Measurements from ENCODE around the gene PGM1. TPM values are rescaled to one million over a fixed set of nuclear protein-coding genes. Genes with fewer than 3 reads are reported as not detected.

Gene PGM1
- total and polyA plus RNA-seq, 2 of the 4 experiments (the other 2 are of a cell fraction): 42.6 to 94.5 TPM

GRCh38 chr1:63674238-63674864 is 81.1 kb downstream of the PGM1 start (continued):
- TF ChIP-seq MXI1 (IDR thresholded peaks at IDR 0.05; ENCODE audit: borderline replicate concordance, low read depth, low read length): no peak

- ChIA-PET POLR2A (ENCODE audit: unreplicated experiment) (interaction anchor here (1.2 kb wide), 1 partner anchor 572 kb away, joined by 5 read pairs; no protein-coding TSS in a partner anchor), CTCF (interaction anchor here (0.6 to 2.7 kb wide), 19 partner anchors 8 to 573 kb away, joined by 3 to 16 read pairs (median 4); partner anchors contain the start of gene ROR1)
- peaks cover 4% of the 10 kb centered on the region; the same call in 1 of the 2 replicates for H3K9me3 ChIP-seq (ENCODE audit: control insufficient read depth, insufficient read depth, low read length)
- H3K4me2 ChIP-seq (ENCODE audit: low read depth, low read length): no peak overlapping the region
- H4K8ac ChIP-seq (ENCODE audit: low read depth in 2 of 2, low read length in 2 of 2): peak overlapping the region in 1 of 2 experiments; percentile 54; a peak in 1 of 4 replicates
- dilution Hi-C loops (cut with HindIII; ENCODE audit: low sequenced_read_pairs, unreplicated experiment) (no loop called here), intact Hi-C loops (cut with micrococcal nuclease) (loop anchor here (1.0 to 5.0 kb wide), 4 partner anchors 99 to 571 kb away; partner anchors contain the start of gene ROR1), in situ Hi-C loops (cut with MboI; ENCODE audit: low sequenced_read_pairs) (loop anchor here (5.0 to 10.0 kb wide), 3 partner anchors 240 to 567 kb away; no protein-coding TSS in a partner anchor)
- no peak overlapping the region for H4K5ac ChIP-seq (ENCODE audit: low read depth, low read length)
- no peak overlapping the region for H2BK5ac ChIP-seq (ENCODE audit: low read depth, low read length, poor library complexity, severe bottlenecking)
- no peak overlapping the region for H3K27ac ChIP-seq (ENCODE audit: insufficient read depth, low read length)
- no peak overlapping the region for H3K9ac ChIP-seq (ENCODE audit: low read depth, low read length)
- H3K14ac ChIP-seq (replicated peaks; ENCODE audit: low read depth, low read length): no peak overlapping the region
- no peaks in the 10 kb centered on the region for H3K27me3 ChIP-seq (ENCODE audit: control insufficient read depth, insufficient read depth, low read length)
- H3K79me1 ChIP-seq (ENCODE audit: low read depth in 1 of 2, low read length in 2 of 2): no peaks in the 10 kb centered on the region
- H3K4me1 ChIP-seq (ENCODE audit: control insufficient read depth, insufficient read depth, low read length): no peaks in the 10 kb centered on the region
- no peak overlapping the region for H3K23ac ChIP-seq (ENCODE audit: low read depth, low read length)
- H4K20me1 ChIP-seq (ENCODE audit: insufficient read depth, low read length): no peaks in the 10 kb centered on the region
- ATAC-seq (ENCODE audit: low read depth) (no peak), DNase-seq (no peak)
- H4K91ac ChIP-seq (ENCODE audit: insufficient read depth, low read depth, low read length): peak overlapping the region; percentile 53; the same call in 1 of the 2 replicates
- H3K9me1 ChIP-seq (ENCODE audit: insufficient read depth, low read length): 0 out of 2 replicates have a peak, but pooled peaks cover 3% of the 10 kb centered on the region
- H3K18ac ChIP-seq (ENCODE audit: low read depth, low read length): no peak overlapping the region; the same call in 1 of the 2 replicates
- 100% methylated on average over 1 of the region's 6 CpGs; no CpG with 5 or more reads in 1 of the 2 experiments for WGBS, 2 experiments (ENCODE audit: extremely low coverage in 2 of 2, insufficient read length in 1 of 2)
- H2BK15ac ChIP-seq (ENCODE audit: low read depth, low read length): no peak overlapping the region
- no peak overlapping the region; the same call in 1 of the 2 replicates for H3K4ac ChIP-seq (ENCODE audit: low read depth, low read length)
- H2BK20ac ChIP-seq (ENCODE audit: low read depth, low read length): no peak overlapping the region
- H2AK9ac ChIP-seq (replicated peaks; ENCODE audit: low read depth, low read length, poor library complexity): no peak overlapping the region
- H2AK5ac ChIP-seq (ENCODE audit: low read depth, low read length): peak overlapping the region; percentile 21; the same call in 1 of the 2 replicates
- peak overlapping the region; percentile 35; the same call in 1 of the 2 replicates for H2BK120ac ChIP-seq (ENCODE audit: low read depth, low read length)
- H2AFZ ChIP-seq (replicated peaks; ENCODE audit: low read length, poor library complexity): peak overlapping the region; percentile 84
- H3K36me3 ChIP-seq (ENCODE audit: control insufficient read depth, insufficient read depth, low read length): no peaks in the 10 kb centered on the region
- H3K56ac ChIP-seq (ENCODE audit: extremely low read depth, insufficient read depth, low read length): no peak overlapping the region
- no peak overlapping the region for H3K4me3 ChIP-seq (ENCODE audit: insufficient read depth, low read depth, low read length)
- no TSS peak for BruUV-seq (replicated peaks)
- TF ChIP-seq SMC3 (IDR thresholded peaks at IDR 0.05; ENCODE audit: low read depth, low read length) (no peak), RCOR1 (IDR thresholded peaks at IDR 0.05; ENCODE audit: insufficient replicate concordance, low read length) (no peak), MXI1 (IDR thresholded peaks at IDR 0.05; ENCODE audit: borderline replicate concordance, low read depth, low read length) (no peak), NFE2L2 (IDR thresholded peaks at IDR 0.05; ENCODE audit: low read depth, low read length) (no peak), POLR2A (IDR thresholded peaks at IDR 0.05; ENCODE audit: low read depth, low read length) (no peak), CEBPB (IDR thresholded peaks at IDR 0.05; ENCODE audit: low read depth, low read length) (no peak), CTCF (conservative IDR thresholded peaks at IDR 0.05; ENCODE audit: low read depth, low read length) (no peak), MAFK (IDR thresholded peaks at IDR 0.05; ENCODE audit: low read depth, low read length) (no peak), RAD21 (IDR thresholded peaks at IDR 0.05; ENCODE audit: low read length) (no peak), BHLHE40 (IDR thresholded peaks at IDR 0.05; ENCODE audit: low read depth, low read length) (no peak), MAZ (IDR thresholded peaks at IDR 0.05; ENCODE audit: borderline replicate concordance, low read depth, low read length) (no peak), FOS (IDR thresholded peaks at IDR 0.05; ENCODE audit: low read depth, low read length) (no peak), RFX5 (IDR thresholded peaks at IDR 0.05; ENCODE audit: low read depth, low read length) (no peak)
Observed at GRCh38 chr1:63674865-63675419, 81.7 kb downstream of the PGM1 start.

Measured in IMR-90 (cell line).